Thyroid gland (tissue), 4 donors: ENCODE measurements around the gene ARHGEF16. TPM values are rescaled to one million over a fixed set of nuclear protein-coding genes. Genes with fewer than 3 reads are reported as not detected.

Experiments
- DNase-seq, 2 donors: peaks; one replicate each; pipeline ENCODE4 v3.0.0-alpha.2; 2019
- H3K27ac ChIP-seq, 3 donors: fragments of 200-600 bp; sonication (generic); 1 replicate in 2 of 3; 2 replicates in 1 of 3; pipeline ENCODE4 v1.5.1; 2016 to 2019; ENCODE audit warnings: mild to moderate bottlenecking in 1 of 3, moderate library complexity in 1 of 3
- H3K27me3 ChIP-seq: fragments of 200-600 bp; sonication (generic); one replicate; pipeline ENCODE4 v1.5.1; 2019
- H3K36me3 ChIP-seq, 2 donors: fragments of 200-600 bp; sonication (generic); one replicate each; pipeline ENCODE4 v1.5.1; 2016 to 2019
- H3K4me1 ChIP-seq, 2 donors: fragments of 200-600 bp; sonication (generic); one replicate each; pipeline ENCODE4 v1.5.1; 2017 to 2019
- H3K4me3 ChIP-seq, 3 donors: fragments of 200-600 bp; sonication (generic); replicated peaks in 1 of 3; 1 replicate in 2 of 3; 2 replicates in 1 of 3; pipeline ENCODE4 v1.5.1; 2016; ENCODE audit warnings: mild to moderate bottlenecking in 1 of 3
- H3K9me3 ChIP-seq: fragments of 200-600 bp; sonication (generic); one replicate; pipeline ENCODE4 v1.5.1; 2017
- CTCF ChIP-seq, 6 experiments: fragments of 200-600 bp in 3 of 6; fragments of 450-650 bp in 3 of 6; sonication (generic) in 3 of 6; IDR thresholded peaks; one replicate each; pipeline ENCODE4 v1.5.1; 2016 to 2019; ENCODE audit warnings: antibody characterized with exemption in 6 of 6, mild to moderate bottlenecking in 2 of 6, inconsistent platforms in 1 of 6, moderate library complexity in 1 of 6
- POLR2A ChIP-seq, 2 donors: fragments of 450-650 bp; IDR thresholded peaks; one replicate each; pipeline ENCODE4 v1.6.1; 2017; ENCODE audit warnings: antibody characterized with exemption in 2 of 2, mild to moderate bottlenecking in 2 of 2, moderate library complexity in 1 of 2
- WGBS, 2 donors: methylation state at CpG; one replicate each; pipeline ENCODE4 v1.1.5; 2017; 5-methylcytosine and 5-hydroxymethylcytosine counted together
- intact Hi-C: fragments of 100-400 bp; cut with DNase I; formaldehyde crosslinking; loops from one replicate; pipeline ENCODE4 v1.15.1; 2023
- total RNA-seq, 4 donors: library from RNA; depleted of rRNA; stranded (reverse); fragments of >200 nt; gene quantifications; one replicate each; pipeline ENCODE4 v1.2.3, GENCODE V29; 2016

ARHGEF16 gene
- total RNA-seq, 4 donors from 2014 or later: 16.0 to 23.7 (median 21.2) TPM

GRCh38 chr1:3504822-3505153 lies 50.3 kb downstream of the ARHGEF16 start:
- Histone ChIP-seq H3K36me3 (no peaks in the 10 kb centered on the region), H3K9me3 (no peaks in the 10 kb centered on the region), H3K4me1 (peaks cover 0 to 14% of the 10 kb centered on the region in 2 donors), H3K4me3 (no peak overlapping the region), H3K27ac (peak overlapping the region in 2 of 3 donors; percentile 63 to 65), H3K27me3 (no peaks in the 10 kb centered on the region)
- WGBS, 2 donors: 50% methylated on average over 1 of the region's 7 CpGs; no CpG with 5 or more reads in 1 of the 2 donors
- DNase-seq: no peak
- TF ChIP-seq CTCF (IDR thresholded peaks at IDR 0.05) (no peak), POLR2A (IDR thresholded peaks at IDR 0.05) (no peak)
- intact Hi-C loops: no loop called here

GRCh38 chr1:3505161-3505560 lies 50.7 kb downstream of the ARHGEF16 start:
- intact Hi-C loops: no loop called here
- no peak for DNase-seq
- H3K27ac ChIP-seq: no peak overlapping the region

GRCh38 chr1:3506041-3506440 lies 51.6 kb downstream of the ARHGEF16 start:
- intact Hi-C loops: no loop called here

More at GRCh38 chr1:3505161-3505560, 50.7 kb downstream of the ARHGEF16 start:
- H3K27me3 ChIP-seq: no peaks in the 10 kb centered on the region
- no peaks in the 10 kb centered on the region for H3K36me3 ChIP-seq
- 91 to 93% methylated on average over 3 to 20 of the region's 20 CpGs for WGBS, 2 donors
- TF ChIP-seq CTCF (IDR thresholded peaks at IDR 0.05) (no peak), POLR2A (IDR thresholded peaks at IDR 0.05) (no peak)
- no peak overlapping the region for H3K4me3 ChIP-seq
- H3K4me1 ChIP-seq: peaks cover 0 to 14% of the 10 kb centered on the region in 2 donors
- no peaks in the 10 kb centered on the region for H3K9me3 ChIP-seq

GRCh38 chr1:3506943-3507342 lies 52.5 kb downstream of the ARHGEF16 start:
- no peaks in the 10 kb centered on the region for H3K9me3 ChIP-seq
- H3K4me3 ChIP-seq: no peak overlapping the region
- WGBS, 2 donors: 91 to 94% methylated on average over 7 of the region's 7 CpGs
- intact Hi-C loops: no loop called here
- H3K27ac ChIP-seq: no peak overlapping the region
- no peaks in the 10 kb centered on the region for H3K36me3 ChIP-seq
- TF ChIP-seq POLR2A (IDR thresholded peaks at IDR 0.05): no peak
- no peak for TF ChIP-seq CTCF (IDR thresholded peaks at IDR 0.05)
- DNase-seq: no peak
- H3K4me1 ChIP-seq: peaks cover 0 to 14% of the 10 kb centered on the region in 2 donors
- no peaks in the 10 kb centered on the region for H3K27me3 ChIP-seq

More at GRCh38 chr1:3506041-3506440, 51.6 kb downstream of the ARHGEF16 start:
- peaks cover 0 to 14% of the 10 kb centered on the region in 2 donors for H3K4me1 ChIP-seq
- WGBS, 2 donors: 93 to 96% methylated on average over 8 to 13 of the region's 15 CpGs
- no peaks in the 10 kb centered on the region for H3K27me3 ChIP-seq
- no peak for DNase-seq
- H3K36me3 ChIP-seq: no peaks in the 10 kb centered on the region
- H3K27ac ChIP-seq: no peak overlapping the region
- no peak overlapping the region for H3K4me3 ChIP-seq
- H3K9me3 ChIP-seq: no peaks in the 10 kb centered on the region
- no peak for TF ChIP-seq POLR2A (IDR thresholded peaks at IDR 0.05)
- no peak for TF ChIP-seq CTCF (IDR thresholded peaks at IDR 0.05)

GRCh38 chr1:3507636-3508275 lies 53.3 kb downstream of the ARHGEF16 start:
- H3K4me1 ChIP-seq: peaks cover 0 to 14% of the 10 kb centered on the region in 2 donors
- no peaks in the 10 kb centered on the region for H3K27me3 ChIP-seq
- no peak for DNase-seq
- no peak overlapping the region for H3K4me3 ChIP-seq
- 89 to 95% methylated on average over 8 to 9 of the region's 11 CpGs for WGBS, 2 donors
- intact Hi-C loops: no loop called here
- no peak for TF ChIP-seq CTCF (IDR thresholded peaks at IDR 0.05)
- TF ChIP-seq POLR2A (IDR thresholded peaks at IDR 0.05): no peak
- no peaks in the 10 kb centered on the region for H3K9me3 ChIP-seq
- H3K27ac ChIP-seq: no peak overlapping the region
- H3K36me3 ChIP-seq: no peaks in the 10 kb centered on the region
